Activated CD4-positive, CD25-positive, alpha-beta regulatory T cell treated with anti-CD3 and anti-CD28 coated beads, Interleukin-2, amount 50 U/mL, for 16 hours (primary cell): ENCODE measurements around the gene SCUBE1.

ENCODE experiments used
- DNase-seq: peaks from one replicate; pipeline ENCODE4 v3.0.0-alpha.2; 2020; ENCODE audit warnings: low read depth, low spot score

SCUBE1 gene

DNA sequence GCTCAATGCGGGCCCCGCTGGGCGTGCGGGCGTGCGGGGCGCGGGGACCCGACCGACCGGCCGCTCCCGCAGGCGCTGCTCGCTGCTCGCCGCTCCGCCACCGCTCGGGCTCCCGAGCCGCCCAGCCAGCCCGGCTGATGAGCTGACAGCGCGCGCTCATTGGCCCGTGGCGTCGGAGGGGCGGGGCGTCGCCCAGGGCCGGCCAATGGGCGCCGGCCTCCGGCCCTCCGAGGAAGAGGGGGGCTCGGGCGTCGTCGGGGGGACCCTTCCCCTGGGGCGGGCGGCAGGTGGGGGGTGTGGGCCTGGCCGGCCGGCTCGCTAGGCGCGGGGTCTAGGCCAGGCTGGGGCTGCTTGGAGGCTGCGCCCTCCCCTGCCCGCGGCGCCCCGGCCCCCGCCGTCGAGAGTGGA, at the start of gene SCUBE1:
TSS of gene SCUBE1 (minus strand) at position 111 of the 408 bp plus-strand sequence. CDS start 111 bp downstream, outside the sequence.
- no peak for DNase-seq

DNA sequence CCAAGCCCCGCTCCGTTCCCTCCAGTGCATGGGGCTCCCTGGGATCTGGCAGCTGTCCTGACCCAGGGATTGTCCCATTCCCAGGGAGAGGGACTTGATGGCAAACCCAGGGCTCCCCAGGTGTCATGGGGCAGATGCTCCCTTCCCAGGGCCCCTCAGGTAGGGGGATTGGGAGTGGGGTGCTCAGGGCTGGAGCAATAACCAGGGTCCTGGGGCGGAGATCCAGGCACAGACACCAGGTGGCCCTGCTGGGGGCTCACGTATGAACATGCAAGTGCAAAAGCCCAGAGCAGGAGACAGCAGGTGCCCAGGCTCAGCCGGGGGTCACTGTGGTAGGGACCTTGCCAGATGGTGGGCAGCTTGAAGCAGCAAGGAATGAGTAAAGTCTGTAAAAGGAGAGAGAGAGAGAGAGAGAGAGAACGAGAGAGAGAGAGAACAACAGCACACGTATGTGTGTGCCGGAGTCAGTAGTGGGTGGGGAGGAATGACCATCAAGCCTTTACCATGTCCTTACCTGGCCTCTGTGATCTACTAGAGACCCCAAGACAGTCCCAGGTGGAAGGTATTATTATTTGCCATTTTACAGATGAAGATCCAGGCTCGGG, 49.3 kb upstream of the SCUBE1 start:
- DNase-seq, result no peak

DNA sequence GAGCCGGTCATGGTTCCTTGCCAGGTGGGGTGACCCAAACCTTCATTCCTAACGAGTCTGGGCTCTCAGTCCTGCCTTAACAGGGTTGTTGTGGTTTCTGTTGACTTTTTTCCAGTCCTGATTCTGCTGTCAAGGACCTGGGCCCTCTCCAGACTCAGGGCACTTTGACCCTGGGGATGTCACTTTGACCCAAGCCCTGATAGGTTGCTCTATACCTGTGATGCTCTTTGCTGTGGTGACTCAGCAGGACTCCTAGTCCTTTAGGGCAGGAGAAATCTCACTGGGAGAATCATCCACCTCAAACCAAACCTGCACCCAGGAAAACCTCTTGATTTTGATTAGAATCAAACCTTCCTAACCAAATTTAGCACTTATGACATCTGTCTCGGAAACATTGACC, 48.1 kb upstream of the SCUBE1 start:
- DNase-seq, result no peak

DNA sequence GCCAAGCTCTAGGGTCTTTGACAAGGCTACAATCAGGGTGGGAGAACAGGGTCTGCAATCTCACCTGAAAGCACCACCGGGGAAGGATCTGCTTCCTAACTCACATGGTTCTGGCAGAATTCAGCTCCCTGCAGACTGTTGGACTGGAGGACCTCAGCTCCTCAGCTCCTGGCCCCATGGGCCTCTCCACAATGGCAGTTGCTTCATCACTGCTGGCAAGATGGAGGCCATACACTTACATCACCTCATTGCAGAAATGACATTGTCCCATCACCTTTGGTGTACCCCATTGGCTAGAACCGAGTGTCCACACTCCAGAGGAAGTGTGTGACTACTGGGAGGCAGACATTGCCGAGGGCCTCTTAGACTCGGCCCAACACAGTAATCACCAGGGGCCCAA, 47.7 kb upstream of the SCUBE1 start:
- DNase-seq, result no peak

DNA sequence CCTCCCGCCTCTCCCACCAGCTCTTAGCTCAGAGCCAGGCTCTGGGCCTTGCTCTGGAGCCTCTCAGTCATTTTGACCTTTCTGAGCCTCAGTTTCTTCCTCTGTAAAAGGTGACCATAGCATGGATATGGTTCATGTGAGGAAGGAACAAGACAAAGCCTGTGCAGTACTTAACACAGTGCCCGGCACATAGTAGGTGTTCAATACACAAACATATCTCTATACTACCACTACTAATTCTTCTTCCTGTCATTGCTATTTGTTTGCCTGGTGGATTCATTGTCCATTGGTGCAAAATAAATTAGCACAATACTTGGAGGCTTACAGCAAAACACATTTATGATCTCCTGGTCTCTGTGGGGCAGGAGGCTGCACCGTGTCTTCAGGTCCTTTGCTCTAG, 47.0 kb upstream of the SCUBE1 start:
- no peak for DNase-seq

DNA sequence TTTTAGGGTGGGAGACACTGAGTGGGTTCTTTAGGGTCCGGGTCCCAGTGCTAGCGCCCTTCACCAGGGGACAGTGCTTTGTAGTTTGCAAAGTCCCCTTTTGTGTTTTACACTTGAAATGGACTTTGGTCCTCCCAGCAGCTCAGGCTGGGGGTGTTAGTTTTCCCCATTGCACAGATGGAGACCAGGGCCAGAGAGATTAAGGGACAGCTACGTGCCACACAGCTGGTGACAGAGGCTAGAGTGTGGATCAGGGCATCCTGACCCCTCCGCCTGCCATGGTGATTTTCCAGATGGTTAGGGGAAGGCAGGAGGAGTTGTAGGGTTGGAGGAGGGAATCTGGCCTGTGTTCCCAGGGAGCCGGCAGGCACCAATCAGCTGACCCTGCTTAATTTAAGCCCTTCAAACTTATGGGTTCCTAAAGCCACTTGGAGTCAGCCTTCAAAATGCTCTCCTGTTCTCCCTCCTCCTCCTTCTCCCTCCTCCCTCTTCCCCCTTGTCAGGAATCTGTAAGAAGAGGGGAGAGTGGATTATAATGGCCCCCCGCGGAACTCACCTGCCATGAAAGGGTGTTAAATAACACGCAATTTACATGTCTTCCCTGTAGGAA, 46.2 kb upstream of the SCUBE1 start:
- DNase-seq, result no peak

DNA sequence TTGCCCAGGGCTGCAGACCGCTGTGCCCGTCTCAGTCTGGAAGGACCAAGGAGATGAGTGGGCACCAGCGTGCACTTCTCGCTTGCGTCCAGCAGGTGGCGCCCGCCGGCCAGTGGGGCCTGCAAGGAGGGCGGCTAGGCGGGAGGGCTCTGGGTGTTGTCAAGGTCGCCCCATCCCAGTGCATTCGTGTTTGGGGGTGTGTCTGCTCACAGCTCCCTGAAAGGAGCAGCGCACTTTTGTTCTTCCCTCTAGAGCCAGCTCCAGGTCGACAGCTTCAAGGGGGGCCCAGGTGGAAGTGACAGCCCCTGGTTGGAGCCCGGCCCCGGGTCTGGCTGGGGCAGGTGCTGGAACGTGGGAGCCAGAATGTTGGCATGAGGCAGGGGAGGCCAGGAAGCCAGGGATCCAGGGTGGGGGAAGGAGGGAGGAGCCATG, 45.3 kb upstream of the SCUBE1 start:
- DNase-seq, result peak; percentile 48

DNA sequence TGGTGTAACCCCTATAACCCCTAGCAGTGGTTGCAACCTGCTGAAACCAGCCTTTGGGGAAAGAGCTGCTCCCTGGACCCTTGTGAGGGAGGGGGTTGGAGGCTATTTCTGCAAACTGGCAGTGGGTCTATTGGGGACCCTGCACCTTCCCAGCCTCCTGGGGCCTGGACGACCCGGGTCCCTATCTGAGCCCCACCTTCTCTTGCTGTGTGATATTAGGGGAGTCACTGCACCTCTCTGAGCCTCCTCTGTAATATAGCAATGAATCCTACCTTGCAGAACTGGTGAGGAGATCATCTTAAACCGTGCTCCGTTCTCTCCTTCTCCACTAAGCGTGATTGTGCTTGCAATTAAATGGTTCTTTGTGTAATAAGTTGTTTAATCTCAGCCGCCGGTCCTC, 44.6 kb upstream of the SCUBE1 start:
- DNase-seq, result no peak

DNA sequence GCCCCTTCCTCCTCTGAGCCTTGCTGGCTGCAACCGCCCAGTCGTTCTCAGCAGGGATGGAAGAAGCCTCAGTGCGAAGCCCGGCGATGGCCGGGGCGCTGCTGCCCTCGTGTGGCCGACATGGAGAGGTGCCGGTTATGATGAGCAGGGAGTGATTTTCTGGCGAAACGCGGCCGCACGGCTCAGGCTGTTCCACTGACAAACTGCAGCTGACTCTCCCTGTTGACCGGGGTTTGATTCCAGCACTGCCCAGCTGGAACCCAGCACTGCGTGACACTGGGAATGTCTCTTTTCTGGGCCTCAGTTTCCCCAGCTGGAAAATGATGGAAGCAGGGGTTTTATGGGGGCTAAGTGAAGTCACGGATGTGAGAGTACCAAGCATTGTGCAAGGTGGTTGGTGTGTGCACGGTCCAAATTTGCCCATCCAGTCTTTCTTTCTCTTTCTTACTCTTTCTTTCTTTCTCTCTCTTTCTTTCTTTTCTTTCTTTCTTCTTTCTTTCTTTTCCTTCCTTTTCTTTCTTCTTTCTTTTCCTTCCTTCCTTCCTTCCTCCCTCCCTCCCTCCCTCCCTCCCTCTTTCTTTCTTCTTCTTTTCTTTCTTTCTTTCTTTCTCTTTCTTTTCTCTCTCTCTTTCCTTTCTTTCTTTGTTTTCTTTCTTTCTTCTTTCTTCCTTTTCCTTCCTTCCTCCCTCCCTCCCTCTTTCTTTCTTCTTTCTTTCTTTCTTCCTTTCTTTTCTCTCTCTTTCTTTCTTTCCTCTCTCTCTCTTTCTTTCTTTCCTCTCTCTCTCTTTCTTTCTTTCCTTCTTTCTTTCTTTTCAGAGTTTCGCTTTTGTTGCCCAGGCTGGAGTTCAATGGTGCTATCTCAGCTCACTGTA, 42.8 kb upstream of the SCUBE1 start:
- DNase-seq, result peak; percentile 49

DNA sequence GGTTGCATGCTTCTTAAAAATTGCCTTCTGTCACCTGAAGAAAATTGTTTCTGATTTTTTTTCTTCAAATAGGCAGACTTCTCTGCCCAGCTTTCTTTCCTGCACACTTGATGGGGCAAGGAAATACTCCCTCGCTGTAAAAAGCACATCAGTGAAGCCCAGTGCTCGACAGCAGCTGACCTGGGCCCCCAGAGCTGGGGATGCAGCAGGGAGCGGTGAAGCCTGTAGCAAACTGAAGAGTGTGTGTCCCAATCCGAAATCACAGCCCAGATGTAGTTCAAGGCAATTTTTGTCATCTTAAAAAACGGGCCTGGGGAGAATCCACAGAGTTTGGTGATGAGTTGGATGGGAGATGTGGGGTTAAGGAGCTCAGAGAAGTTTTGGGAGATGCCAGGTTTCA, 41.7 kb upstream of the SCUBE1 start:
- no peak for DNase-seq

DNA sequence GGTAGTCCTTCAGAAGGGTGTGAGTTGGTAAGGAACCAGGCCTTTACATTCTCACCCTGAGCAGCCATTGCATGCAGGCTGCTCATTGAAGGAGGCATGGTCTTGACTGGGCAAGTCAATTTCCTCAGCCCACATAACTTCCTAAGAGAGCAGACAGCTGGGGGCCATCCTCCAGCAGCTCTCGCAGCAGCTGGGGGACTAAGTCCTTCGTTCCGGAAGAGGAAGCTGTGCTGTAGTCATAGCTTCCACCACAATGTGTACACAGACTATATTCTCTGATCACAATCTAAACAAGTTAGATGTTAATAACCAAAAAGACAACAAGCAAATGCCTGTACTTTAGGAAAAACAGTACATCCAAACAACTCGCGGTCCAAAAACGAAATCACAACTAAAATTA, 38.5 kb upstream of the SCUBE1 start:
- no peak for DNase-seq

DNA sequence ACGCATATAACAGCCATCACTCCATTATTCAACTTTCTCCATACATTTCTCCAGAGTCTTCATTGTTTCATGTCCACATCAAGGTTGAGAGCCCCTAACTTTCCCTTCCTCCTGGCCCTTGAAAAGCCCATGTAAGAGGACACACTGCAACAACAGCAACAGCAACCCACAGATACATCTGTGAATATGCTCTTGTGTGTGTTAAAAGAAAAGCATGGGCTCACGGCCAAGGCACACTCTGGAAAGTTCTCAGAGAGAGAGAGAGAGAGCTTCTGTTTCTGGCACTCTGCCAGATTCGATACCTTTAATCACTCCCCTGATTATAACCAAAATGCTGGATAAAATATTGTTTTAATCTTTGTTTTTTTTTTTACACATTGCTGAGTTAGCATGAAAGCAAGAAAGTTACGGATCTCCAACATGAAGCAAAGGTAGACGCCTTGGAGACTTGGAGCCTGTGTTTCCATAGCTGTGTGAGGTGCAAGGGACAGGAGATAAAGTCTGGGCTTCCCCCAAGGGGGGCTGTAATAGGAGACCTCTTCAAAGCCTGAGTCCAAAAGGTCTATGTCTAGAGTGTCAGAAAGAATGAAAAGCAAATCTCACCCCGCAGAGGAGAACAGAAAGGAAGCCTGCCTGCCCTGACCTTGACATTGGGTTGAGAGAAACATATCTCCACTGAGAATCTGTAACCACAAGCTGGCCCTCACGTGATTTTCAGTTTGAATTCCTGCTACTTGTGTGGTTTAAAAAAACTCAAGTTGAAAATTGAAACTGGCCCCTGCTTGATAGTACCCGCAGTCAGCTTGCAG, 34.9 kb upstream of the SCUBE1 start:
- DNase-seq, result no peak

DNA sequence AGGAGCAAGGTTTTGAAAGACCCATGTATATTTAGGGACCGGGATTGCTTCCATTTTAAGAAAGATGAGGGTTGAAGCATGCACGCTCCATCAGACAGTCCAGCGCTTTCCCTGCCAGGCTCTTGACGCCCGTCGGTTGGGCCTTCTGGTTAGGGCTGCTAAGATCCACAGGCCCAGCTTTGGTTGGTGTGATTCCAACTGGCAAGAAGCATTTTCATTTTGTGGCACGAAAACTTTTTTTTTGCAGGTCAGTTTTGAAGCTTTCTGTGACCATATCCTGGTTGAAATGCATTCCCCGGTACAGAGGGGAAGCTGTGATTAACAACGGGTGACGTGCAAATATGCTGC, 34.4 kb upstream of the SCUBE1 start:
- DNase-seq, result no peak

DNA sequence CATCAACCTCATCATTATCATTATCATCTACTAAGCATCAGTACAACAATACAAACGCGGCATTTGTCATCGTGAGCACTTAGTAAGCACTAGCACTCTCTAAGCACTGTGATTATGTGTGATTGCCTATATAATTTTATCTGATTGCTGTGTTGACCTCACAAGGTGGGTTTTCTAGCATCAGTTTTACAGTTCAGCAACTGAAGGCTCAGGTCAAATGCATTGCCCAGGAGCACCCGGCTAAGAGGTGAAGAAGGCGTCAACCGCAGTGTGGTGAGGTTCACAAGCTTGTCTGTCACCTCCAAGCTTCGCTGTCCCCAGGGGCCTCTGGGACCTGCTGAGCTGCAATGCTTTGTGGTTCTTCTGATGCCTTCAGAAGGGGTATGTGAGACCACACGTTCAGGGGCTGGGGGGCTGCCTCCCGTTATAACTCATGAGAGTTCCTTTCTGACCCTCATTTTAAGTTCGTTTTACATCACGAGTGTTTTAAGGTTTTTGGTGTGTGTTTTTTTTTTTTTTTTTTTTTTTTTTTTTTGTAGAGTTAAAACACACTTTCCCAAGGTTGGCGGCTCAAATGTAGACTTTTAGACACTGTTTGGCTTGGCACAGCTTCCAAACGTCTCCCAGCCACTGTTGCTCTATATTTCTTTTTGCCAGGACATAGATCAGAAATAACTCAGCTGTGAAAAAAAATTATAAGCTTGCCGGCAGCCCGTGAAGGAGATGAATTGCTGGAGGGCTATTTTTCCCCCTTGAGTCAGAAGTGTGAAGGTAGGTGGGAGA, 33.8 kb upstream of the SCUBE1 start:
- DNase-seq, result no peak

DNA sequence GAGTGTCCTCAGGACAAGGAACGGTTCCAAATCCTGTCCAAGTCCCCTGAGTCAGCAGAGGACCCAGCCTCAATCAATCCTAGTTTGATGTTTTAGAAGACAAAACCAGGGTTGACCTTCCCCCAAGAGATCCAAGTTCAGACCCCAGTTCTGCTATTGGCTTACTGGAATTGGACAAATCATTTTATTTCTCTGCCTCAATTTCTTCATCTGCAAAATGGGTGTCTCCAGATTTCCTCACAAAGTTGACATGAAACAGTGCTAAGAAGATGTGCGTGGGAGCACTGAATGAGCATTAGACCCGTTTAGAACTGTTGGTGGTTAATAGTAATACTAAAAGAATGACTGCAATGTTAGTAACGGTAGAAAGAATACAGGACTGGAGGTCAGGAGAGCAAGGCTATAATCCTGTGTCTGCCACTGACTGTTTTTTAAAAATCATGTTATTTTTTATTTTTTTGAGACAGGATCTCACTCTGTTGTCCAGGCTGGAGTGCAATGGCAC, 32.8 kb upstream of the SCUBE1 start:
- no peak for DNase-seq

DNA sequence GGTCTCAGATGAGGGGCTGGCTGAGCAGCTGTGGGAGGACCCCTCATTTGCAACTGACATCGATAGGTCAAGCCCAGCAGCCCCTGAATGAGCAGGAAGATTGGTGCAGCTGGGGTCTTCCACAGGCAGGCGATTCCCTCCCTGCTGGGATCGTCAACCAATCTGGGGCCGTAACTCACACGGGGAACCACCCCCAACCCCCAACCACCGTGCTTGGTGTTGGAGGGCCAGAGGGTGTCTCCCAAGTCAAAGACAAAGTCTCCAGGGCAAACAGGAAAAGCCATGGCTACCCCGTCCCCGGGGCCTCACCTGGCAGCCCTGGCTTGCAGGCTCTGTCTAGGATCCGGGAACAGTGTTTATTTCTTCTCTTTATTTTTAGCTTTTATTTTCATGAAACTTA, 26.9 kb upstream of the SCUBE1 start:
- DNase-seq, result no peak

DNA sequence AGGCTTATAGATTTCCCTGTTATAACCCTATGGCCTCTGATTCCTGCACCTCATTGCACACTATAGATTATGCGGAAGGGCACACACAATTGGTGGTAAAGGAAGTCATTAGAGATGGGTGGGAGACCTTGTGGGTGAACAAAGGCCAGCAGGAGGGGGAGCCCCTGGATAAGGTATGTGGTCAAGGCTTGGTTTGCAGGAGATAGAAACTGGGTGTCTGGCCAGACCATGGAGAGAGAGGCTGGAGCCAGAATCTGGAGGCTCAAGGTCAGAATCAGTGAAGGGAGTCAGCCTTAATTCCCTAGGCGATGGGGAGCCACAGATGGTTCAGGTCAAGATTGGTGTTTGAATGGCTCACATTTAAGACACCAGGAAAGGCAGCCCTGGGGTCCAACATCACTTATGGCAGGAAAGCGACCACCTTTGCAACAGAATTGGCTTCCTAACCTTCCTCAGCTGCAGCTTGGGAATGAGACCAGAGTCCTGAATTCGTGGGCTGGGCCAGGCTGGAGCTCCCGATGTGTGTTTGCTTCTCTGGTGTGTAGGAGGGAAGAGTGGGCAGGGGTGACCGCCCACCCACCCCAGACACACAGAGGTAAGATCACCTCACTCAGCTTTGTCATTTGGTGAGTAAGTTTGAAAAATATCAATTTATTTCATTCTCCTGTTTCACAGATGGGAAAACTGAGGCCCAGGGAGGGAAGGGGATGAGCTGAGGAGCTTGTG, 22.7 kb upstream of the SCUBE1 start:
- DNase-seq, result no peak

DNA sequence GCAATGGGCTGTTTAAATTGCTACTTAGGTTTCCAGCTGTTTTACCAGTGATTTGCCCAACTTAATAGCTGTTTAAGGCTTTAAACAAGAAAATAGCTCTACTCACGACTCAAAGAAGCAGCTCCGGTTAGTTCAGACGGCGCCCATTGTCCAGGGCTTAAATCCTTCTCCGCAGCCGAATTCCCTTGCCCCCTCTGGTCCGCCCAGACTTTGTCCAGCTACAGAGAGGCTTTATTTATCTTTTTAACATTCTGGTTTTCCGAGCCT, 20.9 kb upstream of the SCUBE1 start:
- DNase-seq, result no peak

DNA sequence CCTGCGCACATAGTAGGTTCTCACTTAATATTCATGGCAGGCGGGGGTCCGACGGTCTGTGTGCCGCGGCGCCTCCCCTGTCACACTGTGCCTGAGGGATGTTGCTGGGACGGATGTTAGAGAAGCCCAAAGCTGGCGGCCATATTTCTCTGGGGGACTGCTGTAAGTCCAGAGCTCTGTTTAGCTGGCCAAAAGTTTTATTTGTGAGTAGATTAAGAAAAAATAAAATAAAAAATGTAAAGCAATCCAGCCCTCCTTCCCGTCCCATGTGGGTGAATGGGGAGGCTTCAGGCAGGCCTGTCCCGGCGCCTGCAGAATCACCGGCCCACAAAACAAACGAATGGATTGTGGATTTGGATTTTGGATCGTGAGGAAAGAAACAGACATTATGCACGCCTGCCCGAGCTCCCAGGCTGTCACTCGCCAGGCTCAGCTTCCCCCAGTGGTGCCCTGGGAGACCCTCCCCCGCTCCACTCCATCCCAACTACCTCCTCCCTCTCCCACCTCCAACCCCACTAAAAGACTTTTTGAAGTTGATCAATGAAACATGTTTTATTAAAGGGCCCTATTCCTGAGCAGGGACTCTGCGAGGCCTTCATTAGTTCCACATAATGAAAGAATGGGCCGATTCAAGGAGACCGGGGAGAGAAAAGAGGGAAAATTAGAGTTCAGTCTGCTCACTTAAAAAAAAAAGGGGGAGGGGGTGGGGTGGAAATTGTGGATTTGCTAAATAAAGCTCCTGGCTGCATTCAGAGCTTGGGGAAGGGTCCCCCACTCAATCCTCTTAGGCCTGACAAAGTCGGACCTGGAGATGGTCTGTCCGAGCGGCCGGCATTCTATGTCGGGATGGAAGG, 20.4 kb upstream of the SCUBE1 start:
- DNase-seq, result no peak

DNA sequence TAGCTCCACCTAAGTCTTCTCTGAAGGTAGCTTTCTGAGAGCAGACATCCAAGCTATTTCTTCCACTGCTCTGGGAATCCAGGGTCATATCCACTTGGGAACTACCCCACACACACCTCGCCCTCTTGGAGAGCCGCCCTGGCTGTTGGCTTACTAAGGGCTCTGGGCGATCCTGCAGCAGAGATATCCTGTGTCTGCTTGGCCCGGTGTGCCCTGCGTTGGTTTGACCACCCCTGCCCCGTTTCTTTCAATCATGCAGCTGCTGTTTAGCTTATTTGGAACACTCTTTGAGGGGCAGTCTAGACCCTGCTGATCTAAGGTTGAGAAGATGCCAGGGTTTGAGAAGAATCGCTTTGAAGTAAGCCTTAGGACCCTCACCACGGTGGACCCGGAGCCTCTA, 17.4 kb upstream of the SCUBE1 start:
- no peak for DNase-seq
